HUES48 (cell line): ENCODE data around the gene ZNF718.
A peak's percentile ranks its signal among the peaks of the same experiment; 100 is the strongest.
"Not testable (repeated sequence)": the region's sequence is repeated elsewhere in the genome, so short reads cannot be mapped to it uniquely, and the experiment has no call there.

Source experiments
- H3K27ac ChIP-seq: one replicate; pipeline ENCODE4 v1.7.0; 2013; ENCODE audit warnings: low read depth, low read length, inconsistent platforms
- H3K27me3 ChIP-seq: 2 replicates; pipeline ENCODE4 v1.6.1; 2013; ENCODE audit warnings: mild to moderate bottlenecking, low read length; ENCODE audit not compliant: control insufficient read depth, insufficient read depth
- H3K36me3 ChIP-seq: 2 replicates; pipeline ENCODE4 v1.6.1; 2013; ENCODE audit warnings: low read length; ENCODE audit not compliant: control insufficient read depth, insufficient read depth
- H3K4me1 ChIP-seq: 2 replicates; pipeline ENCODE4 v1.6.1; 2013; ENCODE audit warnings: mild to moderate bottlenecking, low read length; ENCODE audit not compliant: control insufficient read depth, insufficient read depth
- H3K4me3 ChIP-seq: 2 replicates; pipeline ENCODE4 v1.5.1; 2013; ENCODE audit warnings: mild to moderate bottlenecking, low read depth, low read length
- H3K9ac ChIP-seq: 2 replicates; pipeline ENCODE4 v1.6.1; 2013; ENCODE audit warnings: mild to moderate bottlenecking, low read depth, low read length, moderate library complexity
- H3K9me3 ChIP-seq: 2 replicates; pipeline ENCODE4 v1.6.1; 2013; ENCODE audit warnings: low read length; ENCODE audit not compliant: control insufficient read depth, insufficient read depth

Gene ZNF718

GRCh38 chr4:161496-162284, 37.4 kb downstream of the ZNF718 start:
- no peaks in the 10 kb centered on the region for H3K27me3 ChIP-seq
- peaks cover 44% of the 10 kb centered on the region for H3K36me3 ChIP-seq
- H3K4me3 ChIP-seq = peak overlapping the region; percentile 17; the same call in 1 of the 2 replicates
- H3K9ac ChIP-seq = no peak overlapping the region
- H3K27ac ChIP-seq = no peak overlapping the region
- H3K4me1 ChIP-seq = no peaks in the 10 kb centered on the region
- peaks cover 88% of the 10 kb centered on the region for H3K9me3 ChIP-seq

- not testable (repeated sequence) for H3K36me3 ChIP-seq, H3K27ac ChIP-seq, H3K9ac ChIP-seq, H3K4me1 ChIP-seq, H3K27me3 ChIP-seq, H3K4me3 ChIP-seq
- peaks cover 53% of the 10 kb centered on the region for H3K9me3 ChIP-seq
These were observed 45.3 kb downstream of the ZNF718 start for GRCh38 chr4:169640-170039.

GRCh38 chr4:171318-171717, 47.0 kb downstream of the ZNF718 start:
- not testable (repeated sequence) for H3K27me3 ChIP-seq, H3K9ac ChIP-seq, H3K36me3 ChIP-seq, H3K27ac ChIP-seq, H3K4me1 ChIP-seq, H3K4me3 ChIP-seq
- H3K9me3 ChIP-seq = peaks cover 47% of the 10 kb centered on the region

- no peaks in the 10 kb centered on the region for H3K27me3 ChIP-seq
- peaks cover 6% of the 10 kb centered on the region; the same call in 1 of the 2 replicates for H3K4me1 ChIP-seq
- H3K9me3 ChIP-seq = peaks cover 55% of the 10 kb centered on the region
- H3K27ac ChIP-seq = peak overlapping the region; percentile 10
- H3K36me3 ChIP-seq = no peaks in the 10 kb centered on the region
- H3K4me3 ChIP-seq = no peak overlapping the region; the same call in 1 of the 2 replicates
- no peak overlapping the region for H3K9ac ChIP-seq
These were observed 49.5 kb downstream of the ZNF718 start for GRCh38 chr4:173666-174314.

- H3K36me3 ChIP-seq = 0 out of 2 replicates have a peak, but pooled peaks cover 3% of the 10 kb centered on the region
- no peaks in the 10 kb centered on the region for H3K27me3 ChIP-seq
- peaks cover 6% of the 10 kb centered on the region; the same call in 1 of the 2 replicates for H3K4me1 ChIP-seq
- H3K27ac ChIP-seq = no peak overlapping the region
- H3K9me3 ChIP-seq = peaks cover 68% of the 10 kb centered on the region
- no peak overlapping the region for H3K4me3 ChIP-seq
- no peak overlapping the region for H3K9ac ChIP-seq
These were observed 51.7 kb downstream of the ZNF718 start for GRCh38 chr4:175986-176385.

- H3K4me3 ChIP-seq = no peak overlapping the region
- H3K9me3 ChIP-seq = peaks cover 62% of the 10 kb centered on the region
- no peak overlapping the region for H3K27ac ChIP-seq
- 0 out of 2 replicates have a peak, but pooled peaks cover 3% of the 10 kb centered on the region for H3K36me3 ChIP-seq
- peaks cover 6% of the 10 kb centered on the region; the same call in 1 of the 2 replicates for H3K4me1 ChIP-seq
- no peaks in the 10 kb centered on the region for H3K27me3 ChIP-seq
- H3K9ac ChIP-seq = no peak overlapping the region
These were observed 52.7 kb downstream of the ZNF718 start for GRCh38 chr4:176995-177394.

GRCh38 chr4:182225-182624, 57.9 kb downstream of the ZNF718 start:
- not testable (repeated sequence) for H3K27ac ChIP-seq, H3K36me3 ChIP-seq, H3K4me1 ChIP-seq, H3K4me3 ChIP-seq, H3K27me3 ChIP-seq, H3K9ac ChIP-seq
- peaks cover 41% of the 10 kb centered on the region for H3K9me3 ChIP-seq

- H3K36me3 ChIP-seq = no peaks in the 10 kb centered on the region
- no peaks in the 10 kb centered on the region for H3K4me1 ChIP-seq
- no peaks in the 10 kb centered on the region for H3K27me3 ChIP-seq
- H3K4me3 ChIP-seq = no peak overlapping the region
- H3K9me3 ChIP-seq = peaks cover 33% of the 10 kb centered on the region
- H3K27ac ChIP-seq = no peak overlapping the region
- no peak overlapping the region for H3K9ac ChIP-seq
These were observed 63.8 kb downstream of the ZNF718 start for GRCh38 chr4:188091-188490.

GRCh38 chr4:195159-195558, 70.9 kb downstream of the ZNF718 start:
- H3K9me3 ChIP-seq, H3K9ac ChIP-seq, H3K36me3 ChIP-seq, H3K4me1 ChIP-seq, H3K4me3 ChIP-seq, H3K27me3 ChIP-seq, H3K27ac ChIP-seq: not testable (repeated sequence)

- 0 out of 2 replicates have a peak, but pooled peaks cover 9% of the 10 kb centered on the region for H3K36me3 ChIP-seq
- H3K4me3 ChIP-seq = no peak overlapping the region
- no peak overlapping the region for H3K27ac ChIP-seq
- H3K4me1 ChIP-seq = no peaks in the 10 kb centered on the region
- peaks cover 52% of the 10 kb centered on the region for H3K9me3 ChIP-seq
- no peaks in the 10 kb centered on the region for H3K27me3 ChIP-seq
- H3K9ac ChIP-seq = no peak overlapping the region
These were observed 76.6 kb downstream of the ZNF718 start for GRCh38 chr4:200936-201335.

- not testable (repeated sequence) for H3K4me1 ChIP-seq, H3K36me3 ChIP-seq, H3K9ac ChIP-seq, H3K4me3 ChIP-seq, H3K27ac ChIP-seq, H3K27me3 ChIP-seq
- H3K9me3 ChIP-seq = peaks cover 68% of the 10 kb centered on the region
These were observed 78.5 kb downstream of the ZNF718 start for GRCh38 chr4:202822-203221.
